Brain microvascular endothelial cell (primary cell): ENCODE measurements around the gene ZBTB20.

Experiments used
- DNase-seq: peaks from one replicate; pipeline ENCODE4 v3.0.0-alpha.2; 2020
- H3K27ac ChIP-seq: fragments of 250-450 bp; sonication (Bioruptor Pico); 2 replicates; pipeline ENCODE4 v1.5.1; 2020; ENCODE audit warnings: mild to moderate bottlenecking, moderate library complexity
- H3K27me3 ChIP-seq: fragments of 250-450 bp; sonication (Bioruptor Pico); replicated peaks from 2 replicates; pipeline ENCODE4 v1.5.1; 2020; ENCODE audit warnings: mild to moderate bottlenecking
- H3K36me3 ChIP-seq: fragments of 250-450 bp; sonication (Bioruptor Pico); replicated peaks from 2 replicates; pipeline ENCODE4 v1.5.1; 2020; ENCODE audit warnings: mild to moderate bottlenecking
- H3K4me3 ChIP-seq: 2 replicates; pipeline ENCODE4 v1.5.1; 2011; ENCODE audit warnings: low read depth, mild to moderate bottlenecking, control low read depth, low read length, moderate library complexity
- CTCF ChIP-seq: IDR thresholded peaks from 2 replicates; pipeline ENCODE4 v1.5.1; 2011; ENCODE audit warnings: low read depth, mild to moderate bottlenecking, moderate library complexity, low read length, control low read depth, inconsistent platforms; ENCODE audit errors: missing control alignments
- in situ Hi-C: cut with HindIII; loops from 2 replicates; pipeline ENCODE4 v1.10.0; 2017; ENCODE audit warnings: low sequenced_read_pairs, low pct_ligation_motif_present

Gene ZBTB20

GRCh38 chr3:115108614-115109013 is 38.5 kb downstream of the ZBTB20 start:
- H3K4me3 ChIP-seq = no peak overlapping the region
- TF ChIP-seq CTCF = no peak
- in situ Hi-C loops = no loop called here

GRCh38 chr3:115102046-115102445 is 45.0 kb downstream of the ZBTB20 start:
- Histone ChIP-seq H3K27ac (no peak overlapping the region), H3K27me3 (no peaks in the 10 kb centered on the region), H3K36me3 (no peaks in the 10 kb centered on the region), H3K4me3 (no peak overlapping the region)
- TF ChIP-seq CTCF = no peak
- DNase-seq = no peak
- in situ Hi-C loops = no loop called here

More at GRCh38 chr3:115108614-115109013, 38.5 kb downstream of the ZBTB20 start:
- Histone ChIP-seq H3K27ac (peak overlapping the region; percentile 44), H3K36me3 (no peaks in the 10 kb centered on the region), H3K27me3 (no peaks in the 10 kb centered on the region)
- no peak for DNase-seq

GRCh38 chr3:115100806-115101205 is 46.3 kb downstream of the ZBTB20 start:
- H3K27ac ChIP-seq = no peak overlapping the region
- H3K4me3 ChIP-seq = no peak overlapping the region
- no peak for DNase-seq
- TF ChIP-seq CTCF = no peak
- H3K27me3 ChIP-seq = no peaks in the 10 kb centered on the region
- H3K36me3 ChIP-seq = no peaks in the 10 kb centered on the region
- in situ Hi-C loops = no loop called here

GRCh38 chr3:115099986-115100571 is 47.0 kb downstream of the ZBTB20 start:
- no peak for TF ChIP-seq CTCF
- Histone ChIP-seq H3K36me3 (no peaks in the 10 kb centered on the region), H3K27ac (no peak overlapping the region), H3K4me3 (peak overlapping the region; percentile 32), H3K27me3 (no peaks in the 10 kb centered on the region)
- DNase-seq = peak; percentile 29
- in situ Hi-C loops = no loop called here

- Histone ChIP-seq H3K27me3 (no peaks in the 10 kb centered on the region), H3K4me3 (peak overlapping the region; percentile 32), H3K36me3 (no peaks in the 10 kb centered on the region), H3K27ac (no peak overlapping the region)
- TF ChIP-seq CTCF = no peak
- in situ Hi-C loops = no loop called here
- no peak for DNase-seq
Measured at GRCh38 chr3:115099134-115099985, 47.7 kb downstream of the ZBTB20 start.
